GM18519 (cell line): ENCODE data around the gene MYL5.
"Not testable (repeated sequence)": the region's sequence is repeated elsewhere in the genome, so short reads cannot be mapped to it uniquely, and the experiment has no call there.

Source experiments
- ATAC-seq: cut with Tn5 transposase; IDR thresholded peaks from one replicate; pipeline ENCODE4 v1.9.1; 2021; ENCODE audit warnings: mild to moderate bottlenecking, moderate library complexity; ENCODE audit not compliant: unreplicated experiment, low FRiP score

The MYL5 gene

DNA sequence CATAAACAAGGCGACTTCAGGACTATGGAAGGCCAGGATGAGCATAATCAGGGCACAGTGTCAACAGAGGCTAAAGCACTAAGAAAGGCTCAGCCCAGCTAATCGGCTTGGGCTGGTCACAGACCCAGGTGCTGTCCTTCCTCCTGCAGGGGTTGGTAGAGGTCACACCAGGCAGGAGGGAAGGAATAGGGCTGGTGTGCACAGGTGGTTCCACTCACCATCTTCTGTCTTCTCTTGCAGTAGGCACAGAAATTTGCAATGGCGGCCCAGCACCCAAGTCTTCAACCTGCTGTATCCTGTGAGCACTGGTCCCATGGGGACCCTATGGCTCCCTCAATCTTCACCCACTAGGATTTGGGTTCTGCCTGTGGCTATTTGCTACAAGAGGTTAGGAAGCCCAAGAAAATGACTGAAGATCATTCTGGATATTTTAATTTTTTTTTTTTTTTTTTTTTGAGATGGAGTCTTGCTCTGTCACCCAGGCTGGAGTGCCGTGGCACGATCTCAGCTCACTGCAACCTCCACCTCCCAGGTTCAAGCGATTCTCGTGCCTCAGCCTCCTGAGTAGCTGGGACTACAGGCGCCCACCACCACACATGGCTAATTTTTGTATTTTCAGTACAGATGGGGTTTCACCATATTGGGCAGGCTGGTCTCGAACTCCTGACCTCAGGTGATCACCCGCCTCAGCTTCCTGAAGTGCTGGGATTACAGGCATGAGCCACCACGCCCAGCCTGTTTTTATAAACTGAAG, 4.4 kb upstream of the MYL5 start:
- not testable (repeated sequence) for ATAC-seq

DNA sequence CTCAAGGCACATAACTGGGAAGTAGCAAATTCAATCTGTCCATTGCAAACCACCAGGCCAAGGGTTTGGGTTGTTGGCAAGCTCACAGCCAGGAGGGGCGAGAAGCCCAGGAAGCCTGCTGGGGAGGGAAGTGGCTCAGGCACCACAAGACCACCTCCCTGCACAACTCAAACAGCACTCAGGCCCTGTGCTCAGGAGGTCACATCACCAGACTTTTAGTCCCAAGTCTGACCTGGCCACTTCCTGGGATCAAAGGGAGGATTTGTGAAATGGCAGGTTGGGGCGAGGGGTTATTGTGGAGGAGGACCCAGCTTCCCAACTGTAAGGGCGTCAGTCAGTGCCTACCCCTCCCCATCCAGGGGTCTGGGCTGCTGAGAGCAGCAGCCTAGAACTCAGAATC, 2.6 kb upstream of the MYL5 start:
- no peak for ATAC-seq

DNA sequence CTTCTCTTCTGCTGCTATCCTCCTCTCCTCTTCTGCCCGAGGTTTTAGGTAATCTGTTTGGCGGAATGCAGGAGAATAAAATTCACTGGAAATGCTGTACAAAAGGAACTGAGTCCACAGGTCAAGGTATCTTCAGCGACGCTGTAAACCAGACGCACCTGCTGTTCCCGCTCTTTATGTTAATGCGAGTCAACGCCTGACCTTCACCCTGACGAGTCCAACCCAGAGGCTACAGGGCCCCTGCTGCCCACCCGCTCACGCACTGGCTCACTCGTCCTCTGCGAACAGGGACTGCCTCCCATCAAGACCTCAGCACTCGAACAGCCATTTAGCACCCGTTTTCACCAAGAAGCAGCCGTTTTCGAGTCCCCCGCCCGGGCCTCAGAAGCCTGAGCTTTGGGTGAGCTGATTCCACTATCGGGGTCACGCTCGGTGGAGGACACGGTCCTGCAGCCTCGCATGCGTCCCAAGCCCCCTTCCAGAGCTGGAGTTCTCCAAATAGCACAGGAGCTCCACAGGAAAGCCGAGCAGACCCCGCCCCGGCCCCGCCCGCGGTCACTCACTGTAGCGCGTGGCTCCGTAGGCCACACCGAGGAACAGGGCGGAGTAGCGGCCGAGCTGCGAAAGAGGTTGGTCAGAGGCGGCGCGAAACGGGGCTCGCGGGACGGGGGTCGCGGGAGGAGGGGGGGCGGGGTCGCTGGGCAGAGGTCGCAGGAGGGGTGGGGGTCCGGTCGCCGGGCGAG, 822 bp upstream of the MYL5 start:
- ATAC-seq: no peak

DNA sequence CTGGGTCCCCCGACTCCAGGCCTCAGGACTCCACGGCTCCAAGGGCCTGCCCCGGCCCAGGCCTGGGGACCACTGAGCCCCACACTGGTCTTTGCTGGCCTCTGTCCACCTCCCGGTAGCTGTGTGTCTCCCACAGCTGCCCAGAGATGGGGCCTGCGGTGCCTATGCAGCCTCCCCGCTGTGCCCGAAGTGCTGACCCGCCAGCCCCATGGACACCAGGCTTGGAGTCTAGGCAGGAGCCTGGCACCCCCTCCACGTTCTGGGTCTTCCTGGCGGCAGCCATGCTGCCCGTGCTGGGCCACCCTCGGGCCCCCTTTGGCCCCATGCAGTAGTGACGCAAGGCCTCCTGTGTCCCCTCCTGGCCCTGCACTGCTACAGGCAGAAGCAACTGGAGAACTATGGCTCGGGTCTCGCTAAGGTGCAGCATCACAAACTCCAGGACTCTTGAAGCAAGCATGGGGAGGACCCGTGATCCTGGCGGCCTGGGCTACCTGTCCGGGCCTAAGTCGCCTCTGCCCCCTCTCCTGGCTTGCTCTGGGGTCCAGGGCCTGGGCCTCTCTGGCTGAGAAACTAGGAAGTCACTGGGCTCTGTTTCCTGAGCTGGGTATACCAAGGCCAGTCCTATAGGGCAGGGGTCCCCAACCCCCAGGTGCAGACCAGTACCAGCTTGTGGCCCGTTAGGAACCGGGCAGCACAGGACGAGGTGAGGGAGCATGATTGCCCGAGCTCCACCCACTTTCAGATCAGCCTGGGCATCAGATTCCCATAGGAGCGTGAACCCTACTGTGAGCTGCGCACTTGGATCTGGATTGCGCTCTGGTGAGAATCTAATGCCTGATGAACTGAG, 917 bp downstream of the MYL5 start:
- no peak for ATAC-seq

DNA sequence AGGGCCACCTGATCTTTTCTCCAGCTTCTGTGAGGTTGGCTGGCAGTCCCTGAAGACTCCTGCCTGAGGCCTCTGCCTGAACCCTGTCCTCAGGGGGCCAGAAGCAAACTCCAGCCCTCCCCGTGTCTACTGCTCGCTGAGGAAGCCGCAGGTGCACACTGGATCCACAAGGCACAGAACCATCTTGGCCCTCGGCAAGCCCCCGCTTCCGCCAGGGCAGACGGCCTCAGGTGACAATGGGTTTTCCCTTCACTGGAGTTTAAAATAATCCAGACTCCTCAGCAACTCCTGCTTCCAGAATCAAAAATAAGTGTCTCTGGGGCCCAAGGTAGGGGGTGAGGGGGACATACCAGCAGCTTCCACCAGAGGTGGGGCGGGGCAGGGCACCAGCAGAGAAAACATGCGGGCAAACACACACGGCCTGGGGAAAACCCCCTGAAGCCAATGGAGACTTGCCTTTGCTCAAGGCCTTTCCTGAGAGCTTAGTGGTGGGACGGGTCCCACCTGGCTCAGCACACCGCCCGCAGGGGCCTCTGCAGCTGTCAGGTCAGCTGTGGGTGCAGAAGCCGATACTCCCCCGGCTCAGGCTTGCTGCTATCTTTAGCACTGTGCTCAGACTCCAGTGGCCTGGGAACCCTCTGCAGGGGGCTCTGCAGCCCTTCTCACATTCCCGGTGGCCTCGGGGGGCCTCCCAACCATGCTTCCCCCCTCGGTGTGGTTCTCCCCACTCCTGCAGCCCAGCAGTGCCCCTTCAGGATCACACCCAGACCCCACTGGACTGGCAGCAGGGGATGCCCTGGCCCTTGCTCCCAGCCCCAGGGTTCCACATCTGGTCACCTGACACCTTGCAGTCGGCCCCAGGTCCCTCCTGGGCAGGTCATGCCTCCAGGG, 1.9 kb downstream of the MYL5 start:
- ATAC-seq: no peak

DNA sequence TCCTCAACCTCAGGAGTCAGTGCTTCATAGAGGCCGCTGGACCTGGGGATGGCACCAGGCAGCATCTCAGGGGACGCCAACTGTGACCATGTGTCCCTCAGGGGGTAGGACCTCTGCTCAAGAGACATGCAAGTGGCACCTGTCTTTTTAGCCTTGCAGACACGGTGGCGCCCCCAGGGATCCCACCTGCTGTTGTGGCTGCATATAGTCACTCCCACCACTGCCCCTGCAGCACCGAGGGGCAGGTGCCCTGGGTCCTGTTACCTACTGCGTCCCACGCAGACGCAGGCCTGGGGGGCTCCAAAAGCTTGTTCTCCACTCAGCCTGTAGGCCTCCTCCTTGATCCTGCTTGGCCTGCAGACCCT, 2.5 kb downstream of the MYL5 start:
- ATAC-seq: no peak

DNA sequence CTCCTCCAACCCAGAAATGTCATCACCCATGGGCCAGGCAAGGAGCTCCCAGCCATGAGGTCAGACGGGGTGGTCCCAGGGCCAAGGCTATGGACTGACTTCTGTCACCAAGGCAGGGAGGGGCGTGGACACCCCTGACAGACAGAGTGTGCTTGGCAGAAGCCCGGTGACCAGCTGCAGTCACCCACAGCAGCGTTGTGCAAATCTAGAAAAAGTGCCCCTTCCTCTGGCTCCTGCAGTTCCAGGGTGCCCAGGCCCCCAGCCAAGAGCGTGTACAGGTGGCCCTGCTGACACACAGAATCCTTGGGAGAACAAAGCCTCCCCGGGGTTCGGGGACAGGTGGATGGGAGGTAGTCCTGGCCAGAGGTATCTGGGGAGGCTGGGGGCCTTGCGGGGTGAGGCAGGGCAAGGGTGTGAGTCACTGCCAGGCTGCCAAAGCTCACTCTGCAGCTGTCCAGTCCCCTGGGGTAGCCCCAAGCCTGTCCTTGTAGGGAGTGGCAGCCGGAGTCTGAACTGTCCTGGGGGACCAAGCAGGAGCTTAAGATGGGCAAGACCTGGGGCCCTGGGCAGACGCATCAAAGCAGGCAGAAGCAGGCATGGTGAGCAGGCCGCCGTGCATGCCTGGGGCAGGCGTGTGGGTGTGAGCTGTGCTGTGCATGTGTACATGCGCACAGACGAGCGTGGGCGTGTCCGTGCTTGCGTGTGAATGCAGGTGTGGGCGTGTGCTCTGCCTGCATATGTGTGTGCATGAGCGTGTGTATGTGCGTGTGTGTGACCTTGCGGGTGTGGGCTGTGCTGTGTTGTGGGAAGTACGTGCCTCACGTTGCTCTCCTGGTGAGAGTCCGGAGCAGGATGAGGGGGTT, 3.3 kb downstream of the MYL5 start:
- no peak for ATAC-seq

DNA sequence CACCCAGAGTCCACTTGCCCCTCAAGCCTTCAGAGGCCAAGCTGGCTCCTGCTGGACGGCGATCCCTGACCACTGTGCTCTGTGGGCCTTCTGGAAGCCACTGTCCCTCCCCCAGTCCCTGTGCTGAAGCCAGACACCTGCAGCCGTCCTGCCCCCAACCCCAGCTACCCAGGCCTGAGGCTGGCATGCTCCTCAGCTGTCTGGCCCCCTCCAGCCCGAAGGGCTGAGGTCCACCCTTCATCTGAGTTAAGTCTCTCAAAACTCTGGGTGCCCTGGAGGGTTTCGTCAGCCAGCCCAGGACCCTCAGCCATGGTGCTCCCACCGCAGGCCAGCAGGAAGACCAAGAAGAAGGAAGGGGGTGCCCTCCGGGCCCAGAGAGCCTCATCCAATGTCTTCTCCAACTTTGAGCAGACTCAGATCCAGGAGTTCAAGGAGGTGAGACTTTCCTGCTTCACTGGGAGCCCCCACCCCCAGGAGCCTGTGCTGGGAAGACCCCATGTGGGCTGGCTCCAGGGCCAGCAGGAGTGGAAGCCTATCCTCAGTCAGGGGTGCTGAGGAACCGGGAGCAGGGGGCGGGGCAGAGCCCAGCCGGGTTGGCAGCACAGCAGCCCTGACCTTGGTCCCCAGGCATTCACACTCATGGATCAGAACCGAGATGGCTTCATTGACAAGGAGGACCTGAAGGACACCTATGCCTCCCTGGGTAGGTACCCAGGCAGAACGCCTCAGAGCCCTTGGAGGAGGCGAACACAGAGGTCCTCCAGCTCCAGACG, 4.2 kb downstream of the MYL5 start:
- ATAC-seq: no peak

DNA sequence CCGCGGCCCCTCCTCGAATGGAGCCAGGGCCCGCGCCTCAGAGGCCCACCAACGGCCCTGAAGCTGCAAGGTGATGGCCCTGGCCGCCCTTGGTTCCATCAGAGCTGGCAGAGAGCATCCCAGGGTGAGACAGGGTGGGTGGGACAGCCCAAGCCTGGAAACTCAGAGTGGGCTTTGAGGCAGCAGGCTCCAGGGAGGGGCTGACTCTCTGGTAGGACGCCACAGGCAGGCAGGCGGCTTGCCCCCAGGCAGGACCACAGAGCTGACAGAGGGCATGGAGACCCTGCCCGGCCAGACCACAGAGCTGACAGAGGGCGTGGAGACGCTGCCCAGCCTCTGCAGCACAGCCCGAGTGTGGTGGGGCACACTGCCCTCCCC, 4.8 kb downstream of the MYL5 start:
- no peak for ATAC-seq

DNA sequence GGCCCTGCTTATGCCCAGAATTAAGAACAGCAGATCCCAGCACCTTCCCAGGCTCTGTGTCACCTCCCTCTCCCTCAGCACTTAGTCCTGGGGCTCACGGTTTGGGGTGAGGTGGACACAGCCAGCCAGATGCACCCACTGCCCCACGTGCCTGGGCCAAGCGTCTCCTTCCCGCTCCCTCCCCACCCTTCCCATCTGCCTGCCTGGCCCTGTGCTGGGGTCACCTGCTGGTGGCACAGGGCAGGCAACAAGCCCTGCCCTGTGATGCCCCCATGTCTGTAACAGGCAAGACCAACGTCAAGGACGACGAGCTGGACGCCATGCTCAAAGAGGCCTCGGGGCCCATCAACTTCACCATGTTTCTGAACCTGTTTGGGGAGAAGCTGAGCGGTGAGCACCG, 5.3 kb downstream of the MYL5 start:
- no peak for ATAC-seq

DNA sequence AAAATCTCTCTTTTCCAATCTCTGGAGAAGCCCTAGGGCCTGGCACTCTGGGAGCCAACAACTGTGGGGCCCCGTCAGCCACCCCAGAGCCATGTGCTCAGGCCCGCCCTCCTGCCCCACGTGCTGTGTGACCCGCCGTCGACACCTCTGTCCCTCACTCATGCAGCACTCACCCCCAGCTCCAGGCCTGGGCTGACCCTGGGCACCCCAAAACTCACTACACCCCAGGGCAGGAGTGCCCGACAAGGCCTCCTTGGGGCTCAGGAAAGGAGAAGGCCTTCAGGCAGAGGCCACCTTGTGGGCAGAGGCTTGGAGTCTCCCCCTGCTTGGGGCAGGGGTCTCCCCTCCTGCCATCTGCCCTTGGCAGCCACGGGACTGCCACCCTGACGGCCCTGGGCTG, 5.7 kb downstream of the MYL5 start:
- no peak for ATAC-seq

DNA sequence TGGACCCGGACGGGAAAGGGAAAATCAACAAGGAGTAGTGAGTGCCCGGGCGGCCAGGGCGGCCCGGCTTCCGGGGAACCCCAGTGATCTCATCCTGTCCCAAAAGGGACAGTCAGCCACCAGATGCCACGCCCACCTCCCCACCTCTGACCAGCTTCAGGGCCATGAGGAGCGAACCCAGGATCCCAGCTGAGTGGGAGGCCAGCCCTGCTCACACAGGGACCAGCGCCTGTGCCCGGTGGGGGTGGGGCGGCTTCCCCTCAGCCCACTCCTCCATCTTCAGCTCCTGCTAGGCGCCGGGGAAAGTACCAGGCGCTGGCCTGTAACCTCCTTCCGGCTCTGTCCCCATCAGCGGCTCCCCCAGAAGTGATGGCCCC, 6.2 kb downstream of the MYL5 start:
- no peak for ATAC-seq

DNA sequence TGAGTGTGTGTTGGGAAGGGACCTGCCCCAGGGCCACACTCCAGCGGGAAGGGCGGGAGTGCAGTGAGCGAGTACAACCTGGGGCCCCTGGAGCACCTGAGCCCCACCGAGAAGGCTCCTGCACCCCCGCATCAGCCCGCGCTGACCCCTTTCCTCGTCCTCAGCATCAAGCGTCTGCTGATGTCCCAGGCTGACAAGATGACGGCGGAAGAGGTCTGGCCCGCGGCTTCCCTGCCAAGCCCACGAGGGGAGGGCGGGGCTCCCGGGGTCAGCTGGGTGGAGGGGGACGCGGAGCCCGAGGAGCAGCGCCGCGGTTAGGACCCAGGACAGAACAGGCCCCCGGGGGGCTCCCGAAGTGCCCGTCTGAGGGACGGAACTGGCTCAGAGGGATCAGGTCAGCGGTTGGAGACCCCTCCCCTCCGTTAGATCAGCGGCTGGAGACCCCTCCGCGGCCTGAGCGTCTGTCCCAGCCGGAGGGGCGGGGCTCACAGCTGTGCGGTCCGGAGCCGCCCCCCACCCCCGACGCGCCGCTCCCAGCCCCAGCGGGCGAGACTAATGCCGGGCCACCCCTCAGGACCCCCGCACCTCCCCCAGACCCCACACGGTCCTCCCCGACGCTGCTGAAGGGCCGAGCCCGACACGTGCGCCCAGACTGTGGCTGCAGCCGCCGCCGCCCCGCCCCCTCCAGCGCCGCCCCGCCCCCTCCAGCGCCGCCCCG, 6.7 kb downstream of the MYL5 start:
- ATAC-seq: no peak

DNA sequence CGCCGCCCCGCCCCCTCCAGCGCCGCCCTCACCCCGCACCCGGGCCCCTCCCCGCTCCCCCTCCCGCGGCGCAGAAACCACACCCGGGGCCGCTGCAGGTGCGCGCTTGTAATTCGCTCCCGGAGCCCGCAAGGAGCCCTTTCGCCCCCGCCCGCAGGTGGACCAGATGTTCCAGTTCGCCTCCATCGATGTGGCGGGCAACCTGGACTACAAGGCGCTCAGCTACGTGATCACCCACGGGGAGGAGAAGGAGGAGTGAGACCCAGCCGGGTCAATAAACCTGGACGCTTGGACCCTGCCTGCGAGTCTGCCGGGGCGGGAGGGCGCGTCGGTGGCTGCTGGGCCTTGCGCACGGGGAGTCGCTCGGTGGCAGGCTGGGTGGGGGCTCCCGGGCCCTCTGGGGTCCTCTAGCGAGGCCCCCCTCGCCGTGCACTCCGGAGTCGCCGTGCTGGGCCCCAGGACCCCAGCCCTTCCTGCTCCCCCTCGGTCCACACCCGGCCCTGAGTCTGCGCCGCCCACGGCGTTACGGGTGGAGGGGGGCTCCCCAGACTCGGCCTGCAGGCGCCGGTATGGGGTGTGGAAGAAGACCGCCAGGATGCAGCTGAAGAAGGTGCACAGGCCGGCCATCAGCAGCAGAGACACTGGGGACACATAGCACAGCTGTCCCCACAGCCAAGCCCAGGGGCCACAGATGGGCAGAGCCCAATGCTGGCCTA, 7.6 kb downstream of the MYL5 start:
- ATAC-seq: no peak

DNA sequence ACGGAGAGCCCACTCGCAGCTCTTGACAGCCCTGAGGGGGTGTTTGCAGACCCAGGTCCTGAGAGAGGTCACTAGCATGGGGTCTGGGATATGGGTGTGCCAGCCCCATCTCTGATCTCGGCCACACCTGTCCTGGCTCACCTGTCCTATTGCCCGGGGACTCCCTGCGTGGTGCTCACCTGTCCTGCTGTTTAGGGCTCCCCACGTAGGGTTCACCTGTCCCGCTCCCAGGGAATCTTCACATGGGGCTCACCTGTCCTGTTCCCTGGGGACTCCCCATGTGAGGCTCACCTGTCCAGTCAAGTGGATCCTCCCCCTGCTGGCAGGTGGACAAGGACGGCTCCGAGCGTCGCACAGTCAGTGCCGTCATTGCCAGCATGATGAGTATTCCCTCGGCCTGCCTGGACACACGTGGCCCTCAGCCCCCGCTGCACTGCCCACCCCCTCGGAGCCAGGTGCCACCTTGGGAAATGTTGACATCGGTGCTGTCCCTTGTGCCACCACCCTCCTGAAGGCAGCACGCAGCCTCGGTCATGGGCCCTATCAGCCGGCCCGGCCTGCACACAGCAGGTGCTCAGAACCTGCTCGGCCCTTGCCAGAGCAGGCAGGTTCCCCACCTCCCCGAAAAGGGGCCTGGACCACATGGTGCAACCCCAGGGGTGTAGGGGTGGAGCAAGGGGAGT, 8.3 kb downstream of the MYL5 start:
- ATAC-seq: no peak

DNA sequence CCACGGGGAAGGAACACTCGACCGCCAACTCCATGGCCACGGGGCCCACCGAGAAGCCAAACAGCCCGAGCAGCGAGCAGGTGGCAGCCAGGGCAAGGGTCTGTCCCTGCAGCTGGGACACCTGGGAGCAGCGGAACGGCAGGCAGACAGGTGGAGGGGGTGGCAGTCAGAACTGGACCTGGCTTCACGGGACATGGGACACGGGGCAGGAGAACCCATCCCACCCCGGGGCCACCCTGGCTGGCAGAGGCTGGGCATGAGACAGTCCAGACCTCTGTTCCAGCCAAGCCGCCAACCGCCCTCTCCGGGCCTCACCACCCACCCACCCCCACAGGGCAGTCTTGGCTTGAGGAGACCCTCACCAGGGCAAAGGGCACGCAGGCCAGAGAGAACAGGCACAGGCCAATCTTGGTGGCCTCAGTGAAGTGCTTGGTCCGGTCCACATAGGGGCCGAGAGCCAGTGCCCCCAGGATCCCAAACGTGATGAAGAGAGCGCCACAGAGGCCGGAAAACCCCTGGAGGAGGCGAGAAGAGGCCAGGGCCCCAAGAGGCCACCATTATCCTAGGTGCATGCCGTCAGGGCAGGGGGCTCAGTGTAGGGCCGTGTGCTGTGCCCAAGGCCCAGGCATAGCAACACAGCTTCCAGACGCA, 9.0 kb downstream of the MYL5 start:
- no peak for ATAC-seq
